ENCODE results near the gene EIF1. TPM values are rescaled to one million over a fixed set of nuclear protein-coding genes. Genes with fewer than 3 reads are reported as not detected.
"Not testable (repeated sequence)": the region's sequence is repeated elsewhere in the genome, so short reads cannot be mapped to it uniquely, and the experiment has no call there.

Gene EIF1
- total and polyA plus RNA-seq, 2 experiments from 2014 or later, result 272 to 603 TPM

- Mint-ChIP-seq H3K9me3 (peaks cover 25% of the 10 kb centered on the region), H3K27ac (peak overlapping the region; percentile 87), H3K4me1 (peaks cover 29% of the 10 kb centered on the region), H3K27me3 (ENCODE audit: insufficient read depth, low read depth, poor library complexity) (peaks cover 15% of the 10 kb centered on the region), H3K4me3 (peak overlapping the region; percentile 49), H3K36me3 (ENCODE audit: low read depth) (peaks cover 20% of the 10 kb centered on the region)
- not testable (repeated sequence) for H3K27me3 ChIP-seq (ENCODE audit: insufficient read depth); H4K20me1 ChIP-seq (replicated peaks; ENCODE audit: insufficient read depth); H2AFZ ChIP-seq; H3F3A ChIP-seq (replicated peaks; ENCODE audit: low read depth); H3K4me3 ChIP-seq; H3K9me2 ChIP-seq (ENCODE audit: insufficient read depth); H3K79me2 ChIP-seq (replicated peaks; ENCODE audit: insufficient read depth); H3K36me3 ChIP-seq (ENCODE audit: insufficient read depth)
- Histone ChIP-seq H3K4me2 (peak overlapping the region; percentile 61), H3K4me1 (ENCODE audit: insufficient read depth) (peaks cover 23% of the 10 kb centered on the region), H3K27ac (ENCODE audit: low read depth) (peak overlapping the region; percentile 86)
- peak; percentile 89 for DNase-seq (ENCODE audit: low spot score)
- ATAC-seq, result peak; percentile 74
Measured at GRCh38 chr17:41675157-41676057, 13.3 kb upstream of the EIF1 start.

GRCh38 chr17:41676058-41676419 lies 12.6 kb upstream of the EIF1 start:
- peak overlapping the region; percentile 49 for H3K4me3 Mint-ChIP-seq
- no peak overlapping the region for H3K4me3 ChIP-seq
- TF ChIP-seq ZNF114 (CRISPR knock-in tag; IDR thresholded peaks at IDR 0.05) (no peak), JUNB (IDR thresholded peaks at IDR 0.05; ENCODE audit: unreplicated experiment) (no peak), EZH2 (IDR thresholded peaks at IDR 0.05; ENCODE audit: low read depth, unreplicated experiment) (no peak), STAT1 (IDR thresholded peaks at IDR 0.05; ENCODE audit: unreplicated experiment) (no peak), ETS1 (IDR thresholded peaks at IDR 0.05) (no peak), CREB1 (CRISPR knock-in tag; IDR thresholded peaks at IDR 0.05; ENCODE audit: low read depth) (no peak), NANOG (IDR thresholded peaks at IDR 0.05; ENCODE audit: borderline replicate concordance) (no peak), POLR2AphosphoS5 (IDR thresholded peaks at IDR 0.05; ENCODE audit: low read depth) (no peak), EZH2phosphoT487 (IDR thresholded peaks at IDR 0.05; ENCODE audit: unreplicated experiment) (no peak), CTCF (conservative IDR thresholded peaks at IDR 0.05; ENCODE audit: low read depth in 2 of 2) (no peak), ZNF331 (CRISPR knock-in tag; IDR thresholded peaks at IDR 0.05; ENCODE audit: low read depth) (no peak), REST (IDR thresholded peaks at IDR 0.05; ENCODE audit: unreplicated experiment) (no peak)

More at GRCh38 chr17:41676058-41676419, 12.6 kb upstream of the EIF1 start:
- H3K9me2 ChIP-seq (ENCODE audit: insufficient read depth), result no peaks in the 10 kb centered on the region
- H2AFZ ChIP-seq, result no peak overlapping the region
- peaks cover 25% of the 10 kb centered on the region for H3K9me3 Mint-ChIP-seq
- H3K79me2 ChIP-seq (replicated peaks; ENCODE audit: insufficient read depth), result no peaks in the 10 kb centered on the region
- no peaks in the 10 kb centered on the region for H3K27me3 ChIP-seq (ENCODE audit: insufficient read depth)
- ATAC-seq (peak; percentile 20), DNase-seq (ENCODE audit: low spot score) (no peak)
- H3K36me3 Mint-ChIP-seq (ENCODE audit: low read depth), result peaks cover 20% of the 10 kb centered on the region
- peaks cover 25% of the 10 kb centered on the region for H3K4me1 ChIP-seq (ENCODE audit: insufficient read depth)
- H3K4me1 Mint-ChIP-seq, result peaks cover 32% of the 10 kb centered on the region
- peaks cover 17% of the 10 kb centered on the region for H3K27me3 Mint-ChIP-seq (ENCODE audit: insufficient read depth, low read depth, poor library complexity)
- H3K36me3 ChIP-seq (ENCODE audit: insufficient read depth), result no peaks in the 10 kb centered on the region
- peak overlapping the region; percentile 61 for H3K4me2 ChIP-seq
- H4K20me1 ChIP-seq (replicated peaks; ENCODE audit: insufficient read depth), result no peaks in the 10 kb centered on the region
- no peaks in the 10 kb centered on the region for H3F3A ChIP-seq (replicated peaks; ENCODE audit: low read depth)
- peak overlapping the region; percentile 86 for H3K27ac ChIP-seq (ENCODE audit: low read depth)
- H3K27ac Mint-ChIP-seq, result peak overlapping the region; percentile 87

Data from GM23338 (cell line).